IMR-90 (cell line): ENCODE measurements around the gene TAF4B. TPM values are rescaled to one million over a fixed set of nuclear protein-coding genes. Genes with fewer than 3 reads are reported as not detected.

Experiments used
- ATAC-seq: fragments of 200-7000 bp; cut with Tn5 transposase; 2 replicates; pipeline ENCODE4 v1.9.1; 2020; ENCODE audit warnings: low read depth, mild to moderate bottlenecking, moderate library complexity
- BruUV-seq: library from RNA; stranded (reverse); fragments of 400-500 nt; replicated peaks from 2 replicates; lab custom pipeline; 2021; lab: Mats Ljungman, UMichigan
- CTCF ChIA-PET: fragments of 300-600 bp; formaldehyde crosslinking; extraction: SDS; loops from one replicate; lab custom pipeline; 2021; ENCODE audit warnings: antibody characterized with exemption; lab: Yijun Ruan, JAX
- POLR2A ChIA-PET: fragments of 300-600 bp; sonication (Branson Sonifier 250); formaldehyde crosslinking; loops from one replicate; lab custom pipeline; 2022; ENCODE audit warnings: antibody characterized with exemption; ENCODE audit not compliant: unreplicated experiment; lab: Charles Lee
- DNase-seq: peaks from one replicate; pipeline ENCODE4 v3.0.0; 2013
- H2AFZ ChIP-seq: replicated peaks from 2 replicates; pipeline ENCODE3; 2013; ENCODE audit warnings: low read length, mild to moderate bottlenecking; ENCODE audit not compliant: poor library complexity
- H2AK5ac ChIP-seq: 2 replicates; pipeline ENCODE4 v1.6.1; 2013; ENCODE audit warnings: low read depth, low read length, inconsistent platforms
- H2AK9ac ChIP-seq: replicated peaks from 2 replicates; pipeline ENCODE3; 2013; ENCODE audit warnings: mild to moderate bottlenecking, low read depth, low read length, moderate library complexity; ENCODE audit not compliant: poor library complexity
- H2BK120ac ChIP-seq: 2 replicates; pipeline ENCODE4 v1.6.1; 2013; ENCODE audit warnings: low read depth, low read length, inconsistent platforms
- H2BK15ac ChIP-seq: 3 replicates; pipeline ENCODE4 v1.6.1; 2013; ENCODE audit warnings: low read depth, low read length, inconsistent platforms
- H2BK20ac ChIP-seq: 2 replicates; pipeline ENCODE4 v1.6.1; 2013; ENCODE audit warnings: low read depth, mild to moderate bottlenecking, inconsistent platforms, low read length, moderate library complexity
- H2BK5ac ChIP-seq: 2 replicates; pipeline ENCODE4 v1.6.1; 2013; ENCODE audit warnings: mild to moderate bottlenecking, low read depth, low read length, inconsistent platforms; ENCODE audit not compliant: poor library complexity, severe bottlenecking
- H3K14ac ChIP-seq: replicated peaks from 2 replicates; pipeline ENCODE4 v1.6.1; 2013; ENCODE audit warnings: low read depth, low read length, inconsistent platforms
- H3K18ac ChIP-seq: 2 replicates; pipeline ENCODE4 v1.6.1; 2013; ENCODE audit warnings: low read depth, low read length, control low read depth
- H3K23ac ChIP-seq: 2 replicates; pipeline ENCODE4 v1.6.1; 2013; ENCODE audit warnings: low read depth, low read length, inconsistent platforms
- H3K27ac ChIP-seq: 2 replicates; pipeline ENCODE4 v1.5.1; 2013; ENCODE audit warnings: mild to moderate bottlenecking, control low read depth, low read length; ENCODE audit not compliant: insufficient read depth
- H3K27me3 ChIP-seq: 2 replicates; pipeline ENCODE4 v1.6.1; 2013; ENCODE audit warnings: low read length; ENCODE audit not compliant: control insufficient read depth, insufficient read depth
- H3K36me3 ChIP-seq: 2 replicates; pipeline ENCODE4 v1.6.1; 2013; ENCODE audit warnings: low read length, mixed read lengths; ENCODE audit not compliant: control insufficient read depth, insufficient read depth
- H3K4ac ChIP-seq: 2 replicates; pipeline ENCODE4 v1.6.1; 2013; ENCODE audit warnings: low read depth, low read length, inconsistent platforms
- H3K4me1 ChIP-seq: 2 replicates; pipeline ENCODE4 v1.6.1; 2013; ENCODE audit warnings: low read length, mixed read lengths; ENCODE audit not compliant: control insufficient read depth, insufficient read depth
- H3K4me2 ChIP-seq: 2 replicates; pipeline ENCODE4 v1.6.1; 2013; ENCODE audit warnings: low read depth, mild to moderate bottlenecking, control low read depth, low read length, moderate library complexity
- H3K4me3 ChIP-seq: 2 replicates; pipeline ENCODE4 v1.5.1; 2013; ENCODE audit warnings: low read depth, mild to moderate bottlenecking, control low read depth, low read length, moderate library complexity; ENCODE audit not compliant: insufficient read depth
- H3K56ac ChIP-seq: 2 replicates; pipeline ENCODE4 v1.6.1; 2013; ENCODE audit warnings: low read length, inconsistent platforms; ENCODE audit not compliant: insufficient read depth; ENCODE audit errors: extremely low read depth
- H3K79me1 ChIP-seq, 2 experiments: 2 replicates each; pipeline ENCODE4 v1.6.1; 2013; ENCODE audit warnings: low read length in 2 of 2, inconsistent platforms in 1 of 2, low read depth in 1 of 2
- H3K9ac ChIP-seq: 2 replicates; pipeline ENCODE4 v1.6.1; 2013; ENCODE audit warnings: low read depth, low read length, control low read depth
- H3K9me1 ChIP-seq: 2 replicates; pipeline ENCODE4 v1.6.1; 2013; ENCODE audit warnings: low read length, inconsistent platforms; ENCODE audit not compliant: insufficient read depth
- H3K9me3 ChIP-seq: 2 replicates; pipeline ENCODE4 v1.6.1; 2013; ENCODE audit warnings: low read length; ENCODE audit not compliant: control insufficient read depth, insufficient read depth
- H4K20me1 ChIP-seq: 2 replicates; pipeline ENCODE4 v1.6.1; 2013; ENCODE audit warnings: low read length, inconsistent platforms; ENCODE audit not compliant: insufficient read depth
- H4K5ac ChIP-seq: 2 replicates; pipeline ENCODE4 v1.6.1; 2013; ENCODE audit warnings: mild to moderate bottlenecking, low read depth, low read length, control low read depth
- H4K8ac ChIP-seq, 2 experiments: 2 replicates each; pipeline ENCODE4 v1.6.1; 2013; ENCODE audit warnings: low read depth in 2 of 2, low read length in 2 of 2, control low read depth in 1 of 2, inconsistent platforms in 1 of 2
- H4K91ac ChIP-seq: 2 replicates; pipeline ENCODE4 v1.6.1; 2013; ENCODE audit warnings: low read depth, low read length, inconsistent platforms; ENCODE audit not compliant: insufficient read depth
- CHD1 ChIP-seq: IDR thresholded peaks from 2 replicates; pipeline ENCODE4 v1.6.1; 2012; ENCODE audit warnings: low read depth, low read length, improper control_type of control experiment
- CTCF ChIP-seq: conservative IDR thresholded peaks from 2 replicates; pipeline ENCODE4 v1.5.1; 2012; ENCODE audit warnings: mild to moderate bottlenecking, low read depth, low read length, improper control_type of control experiment
- ELK1 ChIP-seq: fragments of 150-350 bp; IDR thresholded peaks from 2 replicates; pipeline ENCODE4 v1.6.1; 2016; ENCODE audit warnings: low read depth, mild to moderate bottlenecking, low read length, moderate library complexity, borderline replicate concordance
- FOS ChIP-seq: fragments of 150-350 bp; IDR thresholded peaks from 2 replicates; pipeline ENCODE4 v1.6.1; 2016; ENCODE audit warnings: low read depth, low read length
- MAFK ChIP-seq: IDR thresholded peaks from 2 replicates; pipeline ENCODE4 v1.6.1; 2012; ENCODE audit warnings: low read depth, low read length, improper control_type of control experiment
- MAZ ChIP-seq: IDR thresholded peaks from 2 replicates; pipeline ENCODE4 v1.6.1; 2012; ENCODE audit warnings: low read depth, mild to moderate bottlenecking, low read length, improper control_type of control experiment, moderate library complexity, borderline replicate concordance
- MXI1 ChIP-seq: IDR thresholded peaks from 2 replicates; pipeline ENCODE4 v1.6.1; 2012; ENCODE audit warnings: low read depth, mild to moderate bottlenecking, low read length, moderate library complexity, borderline replicate concordance
- NFE2L2 ChIP-seq: fragments of 150-350 bp; IDR thresholded peaks from 2 replicates; pipeline ENCODE4 v1.6.1; 2016; ENCODE audit warnings: low read depth, mild to moderate bottlenecking, low read length
- POLR2A ChIP-seq: IDR thresholded peaks from 2 replicates; pipeline ENCODE4 v1.6.1; 2012; ENCODE audit warnings: mild to moderate bottlenecking, low read depth, low read length
- RAD21 ChIP-seq: IDR thresholded peaks from 2 replicates; pipeline ENCODE4 v1.6.1; 2012; ENCODE audit warnings: low read length, improper control_type of control experiment
- RCOR1 ChIP-seq: IDR thresholded peaks from 2 replicates; pipeline ENCODE4 v1.6.1; 2012; ENCODE audit warnings: mild to moderate bottlenecking, low read length, improper control_type of control experiment; ENCODE audit not compliant: insufficient replicate concordance
- RFX5 ChIP-seq: IDR thresholded peaks from 2 replicates; pipeline ENCODE4 v1.8.0; 2012; ENCODE audit warnings: low read depth, mild to moderate bottlenecking, low read length, moderate library complexity
- SMC3 ChIP-seq: fragments of 150-350 bp; IDR thresholded peaks from 2 replicates; pipeline ENCODE4 v1.6.1; 2016; ENCODE audit warnings: low read depth, mild to moderate bottlenecking, antibody characterized with exemption, low read length, moderate library complexity
- WGBS, 2 experiments: methylation state at CpG; one replicate each; pipeline versions ENCODE4 v1.1.5 to v1.1.7; 2013; ENCODE audit warnings: missing lambda C conversion rate in 2 of 2; ENCODE audit not compliant: insufficient read length in 1 of 2; ENCODE audit errors: extremely low coverage in 2 of 2; 5-methylcytosine and 5-hydroxymethylcytosine counted together
- dilution Hi-C: fragments of 300-500 bp; cut with HindIII; formaldehyde crosslinking; loops from one replicate; pipeline ENCODE4 v1.14.3; 2018; ENCODE audit warnings: low sequenced_read_pairs; ENCODE audit not compliant: unreplicated experiment
- in situ Hi-C: fragments of 300-500 bp; cut with MboI; formaldehyde crosslinking; loops from 3 replicates; pipeline ENCODE4 v1.14.3; 2019; ENCODE audit warnings: low sequenced_read_pairs, inconsistent platforms, mixed read lengths
- intact Hi-C: fragments of 100-400 bp; cut with micrococcal nuclease; formaldehyde crosslinking; loops from 2 replicates; pipeline ENCODE4 v1.10.0; 2022
- polyA plus RNA-seq, 3 experiments: library from polyadenylated mRNA; depleted of rRNA; stranded (reverse); fragments of >200 nt; gene quantifications; 2 replicates each; pipeline ENCODE4 v1.2.3, GENCODE V29; 2012; ENCODE audit warnings: low replicate concordance in 1 of 3
- total RNA-seq: library from RNA; depleted of rRNA; stranded (reverse); fragments of >200 nt; gene quantifications from 2 replicates; pipeline ENCODE4 v1.2.3, GENCODE V29; 2012

The TAF4B gene
- total and polyA plus RNA-seq, 2 of the 4 experiments (the other 2 are of a cell fraction): 0.38 to 1.1 TPM

- no peaks in the 10 kb centered on the region for H3K9me1 ChIP-seq
- no peak overlapping the region for H3K27ac ChIP-seq
- H2BK5ac ChIP-seq: no peak overlapping the region
- no peaks in the 10 kb centered on the region for H3K9me3 ChIP-seq
- no peaks in the 10 kb centered on the region for H3K79me1 ChIP-seq
- CTCF ChIA-PET: interaction anchor here (1.8 kb wide), 1 partner anchor 33 kb away, joined by 4 read pairs; no protein-coding TSS in a partner anchor
- H3K4me1 ChIP-seq: no peaks in the 10 kb centered on the region
- no peaks in the 10 kb centered on the region for H4K20me1 ChIP-seq
- peaks cover 4% of the 10 kb centered on the region for H3K27me3 ChIP-seq
- ATAC-seq: no peak
- H2BK15ac ChIP-seq: no peak overlapping the region
- H3K56ac ChIP-seq: no peak overlapping the region
- no peak overlapping the region for H3K4ac ChIP-seq
- no peak overlapping the region for H3K18ac ChIP-seq
- H3K23ac ChIP-seq: no peak overlapping the region
- no peak overlapping the region for H3K4me2 ChIP-seq
- no peak overlapping the region for H4K91ac ChIP-seq
- H3K14ac ChIP-seq: no peak overlapping the region
- no peaks in the 10 kb centered on the region for H3K36me3 ChIP-seq
- H3K4me3 ChIP-seq: no peak overlapping the region
- 50% methylated on average over 1 of the region's 8 CpGs; no CpG with 5 or more reads in 1 of the 2 experiments for WGBS, 2 experiments
- TF ChIP-seq NFE2L2: no peak
- TF ChIP-seq CTCF: no peak
- TF ChIP-seq CHD1: no peak
- no peak for TF ChIP-seq MAFK
- TF ChIP-seq ELK1: no peak
- TF ChIP-seq MXI1: no peak
- TF ChIP-seq RCOR1: no peak
- TF ChIP-seq RAD21: no peak
- TF ChIP-seq POLR2A: no peak
- TF ChIP-seq SMC3: no peak
- TF ChIP-seq FOS: no peak
- no peak for TF ChIP-seq MAZ
- no peak for TF ChIP-seq RFX5
- no peak overlapping the region for H2AK9ac ChIP-seq
- H2AK5ac ChIP-seq: no peak overlapping the region
- dilution Hi-C loops (no loop called here), in situ Hi-C loops (no loop called here), intact Hi-C loops (no loop called here)
- no peak overlapping the region for H2BK20ac ChIP-seq
- no peak overlapping the region for H2AFZ ChIP-seq
- no TSS peak for BruUV-seq
- H3K9ac ChIP-seq: no peak overlapping the region
- no peak for DNase-seq
- H2BK120ac ChIP-seq: no peak overlapping the region
- POLR2A ChIA-PET: no interaction called here
- no peak overlapping the region for H4K5ac ChIP-seq
- no peak overlapping the region for H4K8ac ChIP-seq
These were observed 190.5 kb downstream of the TAF4B start for GRCh38 chr18:26416652-26417150.
